GM12864 (cell line): ENCODE data around the gene OR1S1.

Experiments
- DNase-seq: peaks from one replicate; pipeline ENCODE4 v3.0.0-alpha.2; 2011; ENCODE audit warnings: low read depth
- H3K4me3 ChIP-seq: 2 replicates; pipeline ENCODE4 v1.5.1; 2011; ENCODE audit warnings: mild to moderate bottlenecking, low read depth, low read length, control low read depth
- TF ChIP-seq, protein P1 (sequence below): IDR thresholded peaks from 2 replicates; pipeline ENCODE4 v1.5.1; 2011; ENCODE audit warnings: low read depth, mild to moderate bottlenecking, moderate library complexity, low read length, control low read depth, inconsistent platforms; ENCODE audit errors: missing control alignments

OR1S1 gene

DNA sequence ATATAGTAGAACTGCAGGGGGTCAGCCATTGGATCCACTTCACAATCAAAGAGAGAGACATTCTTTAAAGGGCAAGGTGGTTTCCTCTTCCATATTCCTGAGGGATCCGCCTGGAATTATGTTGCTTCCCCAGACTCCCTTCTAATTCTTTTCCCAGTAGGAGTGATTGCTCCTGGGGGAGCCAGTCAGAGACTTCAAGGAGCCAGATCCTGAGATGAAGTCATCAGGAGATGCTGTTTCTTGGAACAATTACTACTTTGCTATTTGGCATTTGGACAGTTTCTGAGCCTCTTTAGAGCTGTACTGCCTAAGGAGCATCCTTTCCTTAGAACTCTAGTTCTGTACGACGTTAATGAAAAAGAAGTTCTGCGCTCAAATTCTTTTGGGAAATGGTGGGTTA is 25.6 kb upstream of the OR1S1 start:
- H3K4me3 ChIP-seq: no peak overlapping the region
- TF ChIP-seq, protein P1, sequence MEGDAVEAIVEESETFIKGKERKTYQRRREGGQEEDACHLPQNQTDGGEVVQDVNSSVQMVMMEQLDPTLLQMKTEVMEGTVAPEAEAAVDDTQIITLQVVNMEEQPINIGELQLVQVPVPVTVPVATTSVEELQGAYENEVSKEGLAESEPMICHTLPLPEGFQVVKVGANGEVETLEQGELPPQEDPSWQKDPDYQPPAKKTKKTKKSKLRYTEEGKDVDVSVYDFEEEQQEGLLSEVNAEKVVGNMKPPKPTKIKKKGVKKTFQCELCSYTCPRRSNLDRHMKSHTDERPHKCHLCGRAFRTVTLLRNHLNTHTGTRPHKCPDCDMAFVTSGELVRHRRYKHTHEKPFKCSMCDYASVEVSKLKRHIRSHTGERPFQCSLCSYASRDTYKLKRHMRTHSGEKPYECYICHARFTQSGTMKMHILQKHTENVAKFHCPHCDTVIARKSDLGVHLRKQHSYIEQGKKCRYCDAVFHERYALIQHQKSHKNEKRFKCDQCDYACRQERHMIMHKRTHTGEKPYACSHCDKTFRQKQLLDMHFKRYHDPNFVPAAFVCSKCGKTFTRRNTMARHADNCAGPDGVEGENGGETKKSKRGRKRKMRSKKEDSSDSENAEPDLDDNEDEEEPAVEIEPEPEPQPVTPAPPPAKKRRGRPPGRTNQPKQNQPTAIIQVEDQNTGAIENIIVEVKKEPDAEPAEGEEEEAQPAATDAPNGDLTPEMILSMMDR: no peak
- no peak for DNase-seq

DNA sequence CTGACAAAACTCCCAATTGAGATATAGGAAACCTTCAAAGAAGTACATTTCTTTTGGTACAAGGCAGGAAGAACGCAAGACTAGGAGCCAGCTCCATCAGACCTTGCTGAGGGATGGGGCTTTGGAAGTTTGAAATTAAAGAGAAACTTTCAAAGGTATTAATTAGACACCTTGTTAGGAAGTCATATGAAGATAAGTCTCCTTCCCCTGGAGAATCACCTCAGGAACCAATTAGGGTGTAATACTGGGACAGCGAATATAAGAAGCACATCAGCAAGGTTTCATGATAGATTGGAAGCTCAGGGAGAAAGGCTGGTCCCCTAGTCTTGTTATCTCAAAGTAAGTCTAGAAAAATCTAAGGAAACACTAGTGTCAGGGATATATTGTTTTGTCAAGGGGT is 23.8 kb upstream of the OR1S1 start, which contains the start of gene OR9Q2:
Gene OR9Q2 (plus strand): TSS at position 301 of the 400 bp plus-strand sequence. CDS start 1,421 bp downstream, outside the sequence.
- no peak for DNase-seq
- H3K4me3 ChIP-seq: no peak within 1 kb of the TSS
- TF ChIP-seq, protein P1: no peak

DNA sequence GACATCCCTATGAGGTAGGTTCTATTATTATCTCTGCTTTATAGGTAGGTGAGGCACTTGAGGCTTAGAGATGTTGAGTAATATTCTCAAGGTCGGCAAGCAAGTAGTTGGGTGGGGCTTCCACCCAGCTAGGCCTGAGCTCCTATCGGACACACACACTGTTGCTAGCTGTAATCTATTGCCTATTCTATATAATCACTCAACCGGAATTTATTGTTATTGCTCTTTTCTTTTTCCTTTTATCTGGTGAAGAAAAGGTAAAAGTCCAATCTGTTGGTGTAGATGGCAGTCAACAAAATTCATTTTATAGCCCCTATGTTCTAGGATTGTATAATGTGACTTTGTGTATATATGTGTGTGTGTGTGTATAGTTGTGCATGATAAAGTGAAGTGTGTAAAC is 20.3 kb upstream of the OR1S1 start:
- TF ChIP-seq, protein P1: no peak
- no peak overlapping the region for H3K4me3 ChIP-seq
- DNase-seq: no peak

DNA sequence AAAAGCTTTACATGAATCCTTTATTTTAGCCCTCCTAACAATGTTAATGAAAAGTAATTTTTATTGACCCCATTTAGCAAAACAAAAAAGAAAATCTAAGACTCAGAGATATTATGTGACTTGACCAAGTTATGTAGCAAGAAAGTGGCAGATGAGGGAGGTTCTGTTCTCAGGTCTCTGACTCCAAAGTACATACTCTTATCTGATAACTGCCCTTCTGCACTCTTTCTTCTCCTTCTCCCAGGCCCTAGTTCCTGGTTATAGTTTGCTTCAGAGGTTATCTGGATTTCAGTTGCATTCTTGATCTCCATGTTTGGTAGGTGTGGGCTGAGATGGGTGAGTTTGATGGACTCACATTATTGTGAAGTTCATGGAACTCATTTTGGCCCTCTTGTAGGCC is 19.1 kb upstream of the OR1S1 start:
- TF ChIP-seq, protein P1: no peak
- DNase-seq: no peak
- no peak overlapping the region for H3K4me3 ChIP-seq

DNA sequence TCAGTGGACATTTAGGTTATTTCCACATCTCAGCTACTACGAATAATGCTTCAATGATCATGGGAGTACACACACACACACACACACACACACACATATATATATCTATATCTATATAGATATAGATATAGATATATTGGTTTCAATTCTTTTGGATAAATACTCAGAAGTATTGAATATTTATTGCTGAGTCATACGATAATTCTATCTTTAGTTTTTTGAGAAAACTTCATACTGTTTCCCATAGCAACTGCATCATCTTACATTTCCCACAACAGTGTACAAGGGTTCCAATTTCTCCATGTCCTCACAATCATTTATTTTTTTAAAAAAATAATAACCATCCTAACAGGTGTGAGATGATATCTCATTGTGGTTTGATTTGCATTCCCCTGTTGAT is 16.6 kb upstream of the OR1S1 start:
- no peak for DNase-seq

DNA sequence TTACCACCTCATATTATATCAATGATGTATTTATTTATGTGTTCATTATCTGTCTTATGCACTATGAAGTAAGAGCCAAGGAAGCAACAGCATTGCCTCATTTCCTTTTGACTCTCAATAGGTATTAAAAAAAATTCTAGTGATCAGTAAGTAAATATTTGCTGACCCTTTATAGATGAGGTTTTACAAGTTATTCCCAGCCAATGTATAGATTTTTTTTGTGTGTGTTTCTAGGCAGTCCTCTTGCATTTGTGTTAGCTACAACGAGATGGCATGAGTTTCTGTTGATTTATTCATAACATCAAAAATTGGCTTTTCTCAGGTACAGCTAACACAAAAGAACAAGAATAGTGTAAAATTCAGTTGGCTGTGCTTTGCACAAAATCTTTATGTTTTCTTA is 13.2 kb upstream of the OR1S1 start:
- TF ChIP-seq, protein P1: no peak
- no peak for DNase-seq
- H3K4me3 ChIP-seq: no peak overlapping the region

More for the DNA sequence above, 16.6 kb upstream of the OR1S1 start:
- TF ChIP-seq, protein P1: no peak
- H3K4me3 ChIP-seq: no peak overlapping the region

DNA sequence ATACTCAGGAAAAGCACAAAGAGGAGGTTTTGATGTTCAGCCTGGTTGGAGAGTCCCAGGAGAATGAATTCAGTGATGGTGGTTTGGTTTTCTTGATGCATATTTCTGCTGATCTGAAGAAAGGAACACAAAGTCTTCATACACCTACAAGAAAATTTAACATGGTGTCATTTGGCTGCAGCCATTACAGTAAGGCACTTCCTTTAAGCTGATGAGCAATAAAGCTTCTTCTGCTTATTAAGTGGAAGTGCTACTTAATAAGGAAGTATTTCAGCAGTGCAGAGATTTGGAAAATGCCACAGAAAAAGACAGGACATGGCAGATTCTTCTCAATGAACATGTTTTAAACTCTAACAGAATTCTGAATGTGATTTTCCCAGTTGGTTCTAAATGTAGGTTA is 8.5 kb upstream of the OR1S1 start, which contains the start of gene OR1S2:
Gene OR1S2 (minus strand): TSS at position 101 of the 400 bp plus-strand sequence. CDS start 0 bp downstream, at position 101.
- H3K4me3 ChIP-seq: no peak within 1 kb of the TSS
- TF ChIP-seq, protein P1: no peak
- DNase-seq: no peak
